H7 (cell line): ENCODE results near the gene ZNF384. TPM values are rescaled to one million over a fixed set of nuclear protein-coding genes. Genes with fewer than 3 reads are reported as not detected.
"Not testable (repeated sequence)": the region's sequence is repeated elsewhere in the genome, so short reads cannot be mapped to it uniquely, and the experiment has no call there.

ENCODE experiments used
- DNase-seq: peaks from one replicate; pipeline ENCODE4 v3.0.0; 2012
- H3K27me3 ChIP-seq: 2 replicates; pipeline ENCODE4 v1.6.0; 2011; ENCODE audit warnings: mild to moderate bottlenecking, low read length; ENCODE audit not compliant: control insufficient read depth, insufficient read depth
- H3K36me3 ChIP-seq: replicated peaks from 2 replicates; pipeline ENCODE4 v1.5.1; 2011; ENCODE audit warnings: low read length; ENCODE audit not compliant: control insufficient read depth, insufficient read depth
- H3K4me3 ChIP-seq: 2 replicates; pipeline ENCODE4 v1.5.1; 2011; ENCODE audit warnings: low read depth, mild to moderate bottlenecking, control low read depth, low read length, moderate library complexity; ENCODE audit not compliant: insufficient read depth
- total RNA-seq: library from RNA; depleted of rRNA; stranded (reverse); fragments of >200 nt; shearing (Covaris generic); gene quantifications from 2 replicates; pipeline ENCODE4 v1.2.3, GENCODE V29; 2014

ZNF384 gene
- total RNA-seq, 1 experiment from 2014 or later: 34.4 TPM

GRCh38 chr12:6708960-6709394, 19.8 kb upstream of the ZNF384 start:
- H3K4me3 ChIP-seq: no peak overlapping the region
- no peak for DNase-seq
- H3K36me3 ChIP-seq: no peaks in the 10 kb centered on the region
- H3K27me3 ChIP-seq: no peaks in the 10 kb centered on the region

DNA sequence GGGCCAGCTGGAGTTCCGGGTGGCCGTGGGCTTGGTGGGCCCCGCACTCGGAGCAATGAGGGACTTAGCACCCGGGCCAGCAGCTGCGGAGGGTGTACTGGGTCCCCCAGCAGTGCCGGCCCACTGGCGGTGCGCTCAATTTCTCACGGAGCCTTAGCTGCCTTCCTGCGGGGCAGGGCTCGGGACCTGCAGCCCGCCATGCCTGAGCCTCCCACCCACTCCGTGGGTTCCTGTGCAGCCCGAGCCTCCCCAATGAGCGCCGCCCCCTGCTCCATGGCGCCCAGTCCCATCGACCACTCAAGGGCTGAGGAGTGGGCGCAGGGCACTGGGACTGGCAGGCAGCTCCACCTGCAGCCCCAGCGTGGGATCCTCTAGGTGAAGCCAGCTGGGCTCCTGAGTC, 19.2 kb upstream of the ZNF384 start:
- DNase-seq, H3K27me3 ChIP-seq, H3K36me3 ChIP-seq, H3K4me3 ChIP-seq: not testable (repeated sequence)

DNA sequence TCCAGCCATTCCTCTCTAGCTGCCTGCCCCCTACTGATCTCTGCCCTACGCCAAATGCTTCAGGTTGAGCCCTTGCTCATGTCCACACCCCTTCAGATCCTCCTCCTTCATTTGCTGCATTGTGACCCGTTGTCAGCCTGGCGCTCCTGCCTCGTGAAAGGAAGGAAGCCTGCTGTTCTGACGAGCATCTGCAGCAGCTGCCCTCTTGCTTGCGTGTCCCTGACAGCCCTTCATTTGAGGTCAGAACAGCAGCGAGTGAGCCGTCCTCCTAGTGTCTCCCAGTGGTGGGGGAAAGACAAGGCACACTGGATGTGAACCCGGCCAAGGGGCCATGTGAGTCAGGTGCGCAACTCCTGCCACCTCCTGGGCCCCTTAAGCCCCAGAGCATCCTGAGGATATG, 14.5 kb upstream of the ZNF384 start:
- H3K27me3 ChIP-seq: peaks cover 28% of the 10 kb centered on the region
- no peaks in the 10 kb centered on the region for H3K36me3 ChIP-seq
- no peak overlapping the region for H3K4me3 ChIP-seq
- DNase-seq: peak; percentile 82

- H3K36me3 ChIP-seq: no peaks in the 10 kb centered on the region
- peak overlapping the region; percentile 86 for H3K4me3 ChIP-seq
- DNase-seq: peak; percentile 51
- H3K27me3 ChIP-seq: peaks cover 28% of the 10 kb centered on the region
Observed at GRCh38 chr12:6701078-6701768, 12.0 kb upstream of the ZNF384 start.

DNA sequence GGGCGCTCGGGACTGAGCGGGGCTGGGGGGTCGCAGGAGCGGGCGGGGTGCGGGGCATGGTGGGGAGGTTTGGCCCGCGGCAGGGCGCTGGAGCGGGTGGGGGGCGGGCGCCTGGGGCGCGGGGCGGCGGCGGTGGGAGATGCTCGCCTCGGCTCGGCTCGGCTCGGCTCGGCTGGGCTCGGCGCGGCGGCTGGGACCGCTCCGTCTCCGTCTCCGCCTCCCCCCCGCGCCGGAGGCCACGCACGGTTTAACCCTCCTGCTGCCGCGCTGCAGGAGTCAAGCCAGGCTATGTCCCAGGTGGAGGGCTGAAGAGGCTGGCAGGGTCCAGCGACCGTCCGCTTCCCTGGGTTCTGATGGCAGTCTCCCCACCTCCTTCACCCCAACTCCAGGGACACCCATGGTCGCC, 11.5 kb upstream of the ZNF384 start, which contains the start of gene PIANP:
Gene PIANP, minus strand, starts transcription at position 170 of the 406 bp plus-strand sequence. CDS start 2,754 bp downstream, outside the sequence.
- peaks cover 28% of the 10 kb centered on the region for H3K27me3 ChIP-seq
- H3K4me3 ChIP-seq: peak within 1 kb of the TSS; percentile 86
- H3K36me3 ChIP-seq: no peaks in the 10 kb centered on the region
- DNase-seq: peak; percentile 87

DNA sequence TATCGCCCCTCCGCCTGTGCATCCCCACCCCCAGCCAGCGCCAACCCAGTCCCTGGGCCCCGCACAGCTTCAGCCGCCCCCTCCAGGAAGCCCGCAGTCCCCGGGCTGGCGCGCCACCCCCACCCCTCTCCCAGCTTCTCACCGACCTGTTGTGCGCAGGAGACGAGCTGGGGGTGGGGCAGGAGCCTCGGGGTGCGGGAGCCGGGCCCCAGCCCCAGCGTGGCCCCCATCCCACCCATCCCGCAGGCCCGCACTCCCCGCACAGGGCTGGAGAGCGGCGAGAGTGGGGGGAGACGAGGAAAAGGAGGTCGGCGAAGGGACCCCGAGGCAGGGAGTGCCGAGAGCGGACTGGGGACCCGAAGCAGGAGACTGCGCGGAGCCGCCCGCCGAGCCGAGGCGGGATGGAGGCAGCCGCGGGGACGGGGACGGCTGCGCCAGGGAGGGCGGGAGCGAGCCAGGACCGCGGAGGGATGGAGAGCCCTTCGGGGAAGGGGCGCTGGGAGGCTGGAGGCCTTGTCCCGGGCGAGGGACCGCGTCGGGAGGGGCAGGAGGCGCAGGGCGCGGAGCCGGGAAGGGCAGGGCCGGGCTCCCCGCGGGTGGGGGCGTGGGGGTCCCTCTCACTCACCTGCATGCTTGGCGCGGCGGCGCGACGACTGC, 10.9 kb upstream of the ZNF384 start:
- DNase-seq: peak; percentile 92
- Histone ChIP-seq H3K27me3 (peaks cover 28% of the 10 kb centered on the region), H3K36me3 (no peaks in the 10 kb centered on the region), H3K4me3 (peak overlapping the region; percentile 86)

DNA sequence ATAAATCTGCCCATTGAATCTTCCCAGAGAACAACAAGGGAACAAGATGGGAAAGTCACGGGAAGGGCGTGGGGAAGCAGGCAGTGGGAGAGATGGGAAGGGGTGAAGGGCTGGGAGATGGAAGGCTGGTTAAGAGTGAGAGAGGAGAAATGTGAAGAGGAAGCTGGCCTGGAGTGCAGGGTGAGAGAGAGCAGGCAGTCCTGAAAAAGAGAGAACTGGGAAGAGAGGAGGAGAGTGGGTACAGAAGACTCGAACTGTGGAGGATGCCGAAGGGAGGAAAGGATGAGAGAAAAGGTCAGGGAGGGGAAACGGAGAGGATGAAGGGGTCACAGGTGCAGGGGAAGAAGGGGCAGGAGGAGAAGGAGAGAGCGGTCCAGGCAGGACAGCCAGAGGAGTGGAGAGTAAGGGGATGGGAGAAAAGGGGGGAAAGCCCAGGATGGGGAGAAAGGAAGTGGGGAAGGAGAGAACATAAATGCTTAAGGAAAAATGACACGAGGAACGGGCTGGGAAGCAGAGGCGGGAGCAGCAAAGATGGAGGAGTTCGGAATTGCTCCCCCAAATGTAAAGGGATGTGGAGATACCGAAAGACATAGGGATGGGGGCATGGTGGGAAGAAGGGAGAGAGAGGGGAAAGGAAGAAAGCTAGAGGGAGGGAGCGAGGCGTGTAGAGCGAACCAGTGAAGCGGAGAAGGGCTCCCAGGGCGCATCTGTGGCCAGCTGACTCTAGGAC, 10.2 kb upstream of the ZNF384 start:
- DNase-seq: peak; percentile 57
- H3K4me3 ChIP-seq: peak overlapping the region; percentile 86
- H3K27me3 ChIP-seq: peaks cover 28% of the 10 kb centered on the region
- no peaks in the 10 kb centered on the region; the same call in 1 of the 2 replicates for H3K36me3 ChIP-seq

- peak; percentile 30 for DNase-seq
- Histone ChIP-seq H3K27me3 (peaks cover 28% of the 10 kb centered on the region), H3K36me3 (no peaks in the 10 kb centered on the region; the same call in 1 of the 2 replicates), H3K4me3 (no peak overlapping the region)
Observed at GRCh38 chr12:6698352-6699046, 9.3 kb upstream of the ZNF384 start.

- Histone ChIP-seq H3K4me3 (no peak overlapping the region), H3K27me3 (peaks cover 28% of the 10 kb centered on the region), H3K36me3 (no peaks in the 10 kb centered on the region; the same call in 1 of the 2 replicates)
- DNase-seq: peak; percentile 90
Observed at GRCh38 chr12:6697584-6698351, 8.6 kb upstream of the ZNF384 start.

GRCh38 chr12:6696690-6697583, 7.8 kb upstream of the ZNF384 start:
- H3K27me3 ChIP-seq: peaks cover 26% of the 10 kb centered on the region

DNA sequence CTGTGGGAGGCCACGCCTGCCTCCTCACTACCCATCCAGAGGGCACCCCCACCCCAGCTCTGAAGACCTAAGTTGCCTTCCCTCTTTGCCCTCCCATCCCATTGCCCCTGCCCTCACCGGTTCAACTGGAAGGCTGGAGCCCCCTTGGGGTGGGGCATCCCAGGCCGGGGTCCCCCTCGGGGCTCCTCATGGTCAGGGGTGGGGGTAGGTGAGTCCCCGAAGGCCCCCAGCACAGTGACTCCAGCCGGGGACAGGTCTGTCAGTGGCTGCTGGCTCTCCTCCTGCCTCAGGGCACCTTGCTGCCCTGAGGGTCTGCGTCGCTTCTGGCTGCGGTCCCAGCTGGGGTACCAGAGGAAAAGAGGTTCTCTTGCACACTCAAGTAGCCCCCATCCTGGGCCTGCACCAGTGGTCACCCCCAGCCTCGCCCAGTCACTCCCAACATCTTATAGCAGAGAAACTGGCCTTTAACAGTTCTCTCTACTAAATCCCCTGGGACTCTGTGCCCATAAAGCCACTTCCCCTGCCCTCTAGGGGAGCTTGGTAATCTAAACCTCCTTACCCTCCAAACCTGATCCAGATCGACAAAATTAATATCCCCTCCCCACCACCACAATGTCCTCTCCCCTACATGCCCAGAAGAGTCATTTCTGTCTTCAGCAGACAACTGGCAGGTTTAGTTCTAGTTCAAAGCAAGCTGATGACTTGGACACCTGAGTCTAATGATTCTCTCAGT, 6.3 kb upstream of the ZNF384 start:
- Histone ChIP-seq H3K27me3 (peaks cover 15% of the 10 kb centered on the region), H3K36me3 (no peaks in the 10 kb centered on the region; the same call in 1 of the 2 replicates), H3K4me3 (no peak overlapping the region)
- peak; percentile 19 for DNase-seq

More at GRCh38 chr12:6696690-6697583, 7.8 kb upstream of the ZNF384 start:
- DNase-seq: no peak
- H3K36me3 ChIP-seq: no peaks in the 10 kb centered on the region; the same call in 1 of the 2 replicates
- no peak overlapping the region for H3K4me3 ChIP-seq

DNA sequence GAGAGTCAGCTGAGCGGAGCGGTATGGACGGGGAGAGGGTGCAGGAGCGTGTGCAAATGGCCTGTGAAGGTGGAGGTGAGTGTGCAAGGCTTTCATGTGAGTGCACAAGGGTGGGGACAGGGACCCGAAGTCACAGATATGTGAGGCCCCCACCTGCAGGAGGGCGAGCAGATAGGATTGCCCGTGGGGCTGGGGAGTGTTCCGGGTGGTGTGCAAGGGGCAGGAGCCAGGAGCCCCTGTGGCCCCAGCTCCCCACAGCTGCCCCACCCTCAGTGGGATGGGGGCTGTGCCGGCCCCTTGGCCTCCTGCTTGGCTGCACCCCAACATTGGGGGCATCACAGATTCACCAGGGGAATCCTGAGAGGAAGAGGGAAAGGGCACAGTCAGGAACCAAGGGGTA, 5.5 kb upstream of the ZNF384 start:
- H3K27me3 ChIP-seq: peaks cover 8% of the 10 kb centered on the region
- H3K36me3 ChIP-seq: no peaks in the 10 kb centered on the region; the same call in 1 of the 2 replicates
- no peak for DNase-seq
- no peak overlapping the region for H3K4me3 ChIP-seq
